Activated effector memory CD4-positive, alpha-beta T cell treated with anti-CD3 and anti-CD28 coated beads, Interleukin-2, amount 50 U/mL, for 16 hours (primary cell): ENCODE measurements around the gene GPHN.

Source experiments
- DNase-seq: peaks from one replicate; pipeline ENCODE4 v3.0.0-alpha.2; 2020

The GPHN gene

GRCh38 chr14:67186789-67187584 is 679.0 kb downstream of the GPHN start:
- DNase-seq, result no peak

GRCh38 chr14:67187826-67188225 is 679.9 kb downstream of the GPHN start:
- no peak for DNase-seq

DNA sequence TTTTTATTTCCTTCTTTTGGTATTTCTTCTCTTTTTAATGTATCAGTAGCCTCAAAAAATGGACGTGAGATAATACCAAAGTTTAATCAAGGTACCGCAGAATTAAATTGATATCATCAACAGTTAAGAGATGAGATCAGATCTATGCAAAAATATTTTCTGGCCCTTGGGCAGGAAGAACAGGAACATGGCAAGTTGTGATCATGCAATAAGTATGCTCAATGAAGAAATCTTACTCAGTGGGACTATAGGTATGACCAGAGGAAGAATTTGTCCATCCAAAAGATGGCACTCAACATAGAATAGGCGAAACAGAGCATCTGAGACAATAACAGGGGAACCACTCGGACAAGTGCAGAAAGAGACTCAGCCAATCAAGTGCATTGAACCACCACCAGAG is 680.4 kb downstream of the GPHN start:
- DNase-seq, result no peak

DNA sequence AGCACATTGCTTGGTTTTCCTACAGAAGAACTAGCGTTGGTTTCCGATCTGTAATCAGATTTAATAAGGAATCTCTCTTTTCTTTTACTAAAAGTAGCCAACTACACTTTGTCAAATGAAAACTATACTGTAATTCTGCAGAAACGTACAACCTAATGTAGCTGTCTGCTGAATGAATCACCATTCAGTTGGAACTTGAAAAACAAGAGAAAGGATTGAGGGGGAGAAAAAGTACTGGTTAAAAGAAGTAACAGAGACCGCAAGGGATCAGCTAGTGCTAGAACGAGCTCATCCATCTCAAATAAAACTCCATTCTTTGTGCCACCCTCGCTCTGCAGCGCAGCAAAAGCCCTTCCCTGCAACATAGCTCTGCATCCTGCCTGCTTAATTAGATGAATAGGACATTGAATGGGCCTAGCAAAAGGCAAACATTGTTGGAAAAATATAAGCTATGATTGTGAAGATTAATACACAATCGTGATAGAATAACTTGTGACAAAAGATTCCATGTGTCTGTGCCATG is 683.9 kb downstream of the GPHN start:
- no peak for DNase-seq

DNA sequence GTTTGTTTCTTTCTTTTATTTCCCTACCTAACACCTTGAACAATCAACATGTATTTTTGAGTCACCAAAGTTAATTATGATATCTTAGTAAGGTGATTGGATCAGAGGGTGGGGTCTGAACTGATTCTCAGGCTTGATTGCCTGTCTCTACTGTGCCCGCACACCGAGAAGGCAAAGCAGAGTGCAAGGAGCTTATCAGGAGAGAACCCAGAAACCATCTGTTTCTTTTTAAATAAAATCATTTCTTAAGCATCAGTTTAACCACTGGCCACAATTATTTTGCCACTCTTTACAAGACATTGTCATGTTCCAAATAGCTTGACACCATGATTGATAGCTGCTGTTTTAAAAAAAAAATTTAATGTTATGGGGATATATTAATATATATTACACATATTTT is 684.4 kb downstream of the GPHN start:
- no peak for DNase-seq

DNA sequence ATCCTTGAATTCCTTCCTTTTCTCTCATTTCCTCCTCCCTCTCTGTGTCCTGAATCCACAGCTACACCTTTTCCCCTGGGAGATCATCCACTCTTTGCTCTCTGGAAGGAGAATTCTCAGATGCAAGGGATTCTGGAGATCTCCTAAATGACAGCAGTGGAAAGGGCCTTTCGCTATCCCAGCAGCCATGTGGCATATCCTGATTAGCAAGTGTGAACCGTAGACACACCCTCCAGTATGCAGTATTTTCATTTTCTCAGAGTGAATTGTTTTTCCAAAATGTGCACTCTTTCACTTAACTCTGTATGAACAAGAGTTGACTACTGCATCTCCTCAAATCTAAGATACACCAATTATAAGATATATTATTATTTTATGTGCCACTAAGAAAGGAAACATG is 687.3 kb downstream of the GPHN start:
- no peak for DNase-seq

DNA sequence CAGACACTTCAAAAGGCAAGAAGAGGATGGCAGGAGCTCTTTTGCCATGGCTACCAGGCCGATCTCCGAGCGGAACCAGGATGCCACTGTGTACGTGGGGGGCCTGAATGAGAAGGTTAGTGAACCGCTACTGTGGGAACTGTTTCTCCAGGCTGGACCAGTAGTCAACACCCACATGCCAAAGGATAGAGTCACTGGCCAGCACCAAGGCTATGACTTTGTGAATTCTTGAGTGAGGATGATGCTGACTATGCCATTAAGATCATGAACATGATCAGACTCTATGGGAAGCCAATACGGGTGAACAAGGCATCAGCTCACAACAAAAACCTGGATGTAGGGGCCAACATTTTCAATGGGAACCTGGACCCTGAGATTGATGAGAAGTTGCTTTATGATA is 691.1 kb downstream of the GPHN start:
- no peak for DNase-seq

GRCh38 chr14:67207810-67208209 is 699.9 kb downstream of the GPHN start:
- DNase-seq, result no peak

- DNase-seq, result no peak
Measured at GRCh38 chr14:67218126-67218525, 710.2 kb downstream of the GPHN start.

- DNase-seq, result no peak
Measured at GRCh38 chr14:67221248-67221981, 713.5 kb downstream of the GPHN start.

DNA sequence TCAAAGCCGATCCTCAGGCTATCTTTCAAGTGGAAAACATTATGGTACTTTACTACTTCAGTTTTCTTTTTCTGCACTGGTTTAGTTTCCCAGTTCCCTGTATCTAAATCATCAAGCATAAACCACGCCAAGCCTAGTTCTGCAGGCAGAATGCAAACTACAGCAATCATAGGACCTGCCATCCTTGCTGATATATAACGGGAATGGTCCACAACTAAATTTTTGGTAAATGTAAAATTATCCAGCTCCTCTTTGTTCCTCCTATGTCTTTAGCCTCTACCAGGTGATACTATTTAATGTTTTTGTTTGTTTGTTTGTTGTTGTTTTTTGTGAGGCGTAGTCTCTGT is 714.0 kb downstream of the GPHN start:
- no peak for DNase-seq

GRCh38 chr14:67225523-67225922 is 717.6 kb downstream of the GPHN start:
- no peak for DNase-seq

GRCh38 chr14:67228325-67228984 is 720.5 kb downstream of the GPHN start:
- no peak for DNase-seq
